ENCODE data around the gene LIPC. TPM values are rescaled to one million over a fixed set of nuclear protein-coding genes. Genes with fewer than 3 reads are reported as not detected.

Gene LIPC
- total and polyA plus RNA-seq, 2 experiments from 2014 or later = not detected

DNA sequence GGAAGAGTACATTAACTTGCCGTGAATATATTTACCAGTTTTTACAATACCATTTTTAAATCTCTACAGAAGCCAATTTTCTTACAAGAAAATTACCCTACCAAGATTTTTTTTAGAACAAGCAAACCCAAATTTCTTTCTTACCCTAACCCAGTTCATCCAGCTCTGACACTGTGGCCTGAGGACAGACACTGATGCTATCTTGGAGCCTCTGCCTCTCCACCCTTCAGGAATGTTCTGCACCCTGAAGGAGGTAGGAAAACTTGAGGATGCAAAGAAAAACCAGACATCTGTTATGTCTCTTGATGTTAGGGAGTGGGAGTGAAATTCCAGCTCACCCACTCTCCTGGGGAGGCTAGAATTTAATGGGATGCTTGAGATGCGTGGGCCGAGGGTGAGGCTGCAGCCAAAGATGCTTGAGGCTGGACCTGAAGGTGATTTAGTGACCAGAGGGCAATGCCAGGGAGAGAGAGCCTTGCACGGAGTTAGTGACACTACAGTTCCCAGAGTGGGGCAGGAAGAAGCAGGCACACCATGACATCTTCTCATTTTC, 69.9 kb downstream of the LIPC start:
- Mint-ChIP-seq H3K9me3 (no peaks in the 10 kb centered on the region), H3K36me3 (ENCODE audit: low read depth) (no peaks in the 10 kb centered on the region), H3K27ac (no peak overlapping the region), H3K27me3 (ENCODE audit: insufficient read depth, low read depth, poor library complexity) (peaks cover 6% of the 10 kb centered on the region), H3K4me1 (peaks cover 5% of the 10 kb centered on the region), H3K4me3 (no peak overlapping the region)
- no peaks in the 10 kb centered on the region for H3K36me3 ChIP-seq (ENCODE audit: insufficient read depth)
- H2AFZ ChIP-seq = no peak overlapping the region
- TF ChIP-seq NANOG (IDR thresholded peaks at IDR 0.05; ENCODE audit: borderline replicate concordance) (no peak), CREB1 (CRISPR knock-in tag; IDR thresholded peaks at IDR 0.05; ENCODE audit: low read depth) (no peak), JUNB (IDR thresholded peaks at IDR 0.05; ENCODE audit: unreplicated experiment) (no peak), EZH2phosphoT487 (IDR thresholded peaks at IDR 0.05; ENCODE audit: unreplicated experiment) (no peak)
- H3F3A ChIP-seq (replicated peaks; ENCODE audit: low read depth) = no peaks in the 10 kb centered on the region
- H3K4me2 ChIP-seq = no peak overlapping the region
- H3K27me3 ChIP-seq (ENCODE audit: insufficient read depth) = no peaks in the 10 kb centered on the region
- no peak overlapping the region for H3K27ac ChIP-seq (ENCODE audit: low read depth)
- no peaks in the 10 kb centered on the region for H4K20me1 ChIP-seq (replicated peaks; ENCODE audit: insufficient read depth)
- no peaks in the 10 kb centered on the region for H3K9me2 ChIP-seq (ENCODE audit: insufficient read depth)
- no peaks in the 10 kb centered on the region for H3K4me1 ChIP-seq (ENCODE audit: insufficient read depth)
- no peak overlapping the region for H3K4me3 ChIP-seq
- H3K79me2 ChIP-seq (replicated peaks; ENCODE audit: insufficient read depth) = no peaks in the 10 kb centered on the region
- DNase-seq (ENCODE audit: low spot score) (no peak), ATAC-seq (no peak)

DNA sequence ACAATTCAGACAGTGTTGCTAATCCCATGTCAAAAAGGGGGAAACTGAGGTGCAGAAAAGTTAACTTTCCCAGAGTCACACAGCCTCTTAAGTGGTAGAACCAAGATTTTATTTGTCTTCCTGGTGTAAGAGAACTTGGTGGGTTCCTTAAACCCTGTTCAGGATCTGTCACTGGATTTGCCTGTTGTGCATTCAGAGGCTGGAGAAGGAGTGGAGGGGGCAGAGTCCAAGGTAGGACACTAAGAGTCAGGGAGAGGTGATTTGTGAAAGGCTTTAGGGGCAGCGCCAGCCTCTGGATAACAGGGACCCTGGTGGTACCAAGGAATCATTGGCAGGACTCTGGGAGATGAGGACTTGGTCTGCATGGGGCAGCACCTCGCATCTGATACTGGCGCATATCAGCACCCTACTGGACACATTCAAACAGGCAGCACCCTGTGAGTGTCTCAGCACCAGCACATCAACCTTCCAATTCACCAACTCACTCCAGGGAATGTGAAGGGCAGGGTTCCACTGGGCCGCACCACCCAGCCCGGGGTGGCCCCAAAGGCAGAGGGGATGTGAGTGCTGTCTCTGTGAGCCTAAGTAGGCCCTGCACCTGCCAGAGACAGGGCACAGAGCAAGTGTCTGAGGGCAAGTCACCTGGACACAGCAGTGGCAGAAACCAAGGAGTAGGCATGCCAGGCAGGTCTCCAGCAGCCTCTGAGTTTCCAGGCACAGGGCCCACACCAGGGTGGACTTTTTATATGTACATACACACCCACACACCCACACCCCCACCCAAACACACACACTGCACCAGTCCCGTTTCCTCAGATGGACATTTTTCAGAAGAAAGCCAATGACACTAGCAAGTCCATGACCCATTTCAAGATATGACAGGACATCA, 71.6 kb downstream of the LIPC start:
- no peak overlapping the region for H3K4me3 ChIP-seq
- H4K20me1 ChIP-seq (replicated peaks; ENCODE audit: insufficient read depth) = no peaks in the 10 kb centered on the region
- H3K36me3 ChIP-seq (ENCODE audit: insufficient read depth) = no peaks in the 10 kb centered on the region
- Mint-ChIP-seq H3K4me1 (peaks cover 7% of the 10 kb centered on the region; the same call in 2 of the 3 replicates), H3K36me3 (ENCODE audit: low read depth) (no peaks in the 10 kb centered on the region), H3K27me3 (ENCODE audit: insufficient read depth, low read depth, poor library complexity) (peaks cover 4% of the 10 kb centered on the region), H3K4me3 (no peak overlapping the region), H3K27ac (no peak overlapping the region), H3K9me3 (no peaks in the 10 kb centered on the region)
- H2AFZ ChIP-seq = no peak overlapping the region
- H3K4me2 ChIP-seq = no peak overlapping the region
- no peaks in the 10 kb centered on the region for H3K27me3 ChIP-seq (ENCODE audit: insufficient read depth)
- no peaks in the 10 kb centered on the region for H3K9me2 ChIP-seq (ENCODE audit: insufficient read depth)
- ATAC-seq = no peak
- no peak for DNase-seq (ENCODE audit: low spot score)
- H3K4me1 ChIP-seq (ENCODE audit: insufficient read depth) = no peaks in the 10 kb centered on the region
- no peaks in the 10 kb centered on the region for H3K79me2 ChIP-seq (replicated peaks; ENCODE audit: insufficient read depth)
- no peak overlapping the region for H3K27ac ChIP-seq (ENCODE audit: low read depth)
- no peaks in the 10 kb centered on the region for H3F3A ChIP-seq (replicated peaks; ENCODE audit: low read depth)
- TF ChIP-seq CREB1 (CRISPR knock-in tag; IDR thresholded peaks at IDR 0.05; ENCODE audit: low read depth) (no peak), EZH2 (IDR thresholded peaks at IDR 0.05; ENCODE audit: low read depth, unreplicated experiment) (no peak), ZNF114 (CRISPR knock-in tag; IDR thresholded peaks at IDR 0.05) (no peak), POLR2AphosphoS5 (IDR thresholded peaks at IDR 0.05; ENCODE audit: low read depth) (no peak), EZH2phosphoT487 (IDR thresholded peaks at IDR 0.05; ENCODE audit: unreplicated experiment) (no peak), STAT1 (IDR thresholded peaks at IDR 0.05; ENCODE audit: unreplicated experiment) (no peak), JUNB (IDR thresholded peaks at IDR 0.05; ENCODE audit: unreplicated experiment) (no peak), NANOG (IDR thresholded peaks at IDR 0.05; ENCODE audit: borderline replicate concordance) (no peak), ZNF331 (CRISPR knock-in tag; IDR thresholded peaks at IDR 0.05; ENCODE audit: low read depth) (no peak)
- TF ChIP-seq, protein P1, sequence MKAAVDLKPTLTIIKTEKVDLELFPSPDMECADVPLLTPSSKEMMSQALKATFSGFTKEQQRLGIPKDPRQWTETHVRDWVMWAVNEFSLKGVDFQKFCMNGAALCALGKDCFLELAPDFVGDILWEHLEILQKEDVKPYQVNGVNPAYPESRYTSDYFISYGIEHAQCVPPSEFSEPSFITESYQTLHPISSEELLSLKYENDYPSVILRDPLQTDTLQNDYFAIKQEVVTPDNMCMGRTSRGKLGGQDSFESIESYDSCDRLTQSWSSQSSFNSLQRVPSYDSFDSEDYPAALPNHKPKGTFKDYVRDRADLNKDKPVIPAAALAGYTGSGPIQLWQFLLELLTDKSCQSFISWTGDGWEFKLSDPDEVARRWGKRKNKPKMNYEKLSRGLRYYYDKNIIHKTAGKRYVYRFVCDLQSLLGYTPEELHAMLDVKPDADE (IDR thresholded peaks at IDR 0.05) = no peak
- TF ChIP-seq, protein P2, sequence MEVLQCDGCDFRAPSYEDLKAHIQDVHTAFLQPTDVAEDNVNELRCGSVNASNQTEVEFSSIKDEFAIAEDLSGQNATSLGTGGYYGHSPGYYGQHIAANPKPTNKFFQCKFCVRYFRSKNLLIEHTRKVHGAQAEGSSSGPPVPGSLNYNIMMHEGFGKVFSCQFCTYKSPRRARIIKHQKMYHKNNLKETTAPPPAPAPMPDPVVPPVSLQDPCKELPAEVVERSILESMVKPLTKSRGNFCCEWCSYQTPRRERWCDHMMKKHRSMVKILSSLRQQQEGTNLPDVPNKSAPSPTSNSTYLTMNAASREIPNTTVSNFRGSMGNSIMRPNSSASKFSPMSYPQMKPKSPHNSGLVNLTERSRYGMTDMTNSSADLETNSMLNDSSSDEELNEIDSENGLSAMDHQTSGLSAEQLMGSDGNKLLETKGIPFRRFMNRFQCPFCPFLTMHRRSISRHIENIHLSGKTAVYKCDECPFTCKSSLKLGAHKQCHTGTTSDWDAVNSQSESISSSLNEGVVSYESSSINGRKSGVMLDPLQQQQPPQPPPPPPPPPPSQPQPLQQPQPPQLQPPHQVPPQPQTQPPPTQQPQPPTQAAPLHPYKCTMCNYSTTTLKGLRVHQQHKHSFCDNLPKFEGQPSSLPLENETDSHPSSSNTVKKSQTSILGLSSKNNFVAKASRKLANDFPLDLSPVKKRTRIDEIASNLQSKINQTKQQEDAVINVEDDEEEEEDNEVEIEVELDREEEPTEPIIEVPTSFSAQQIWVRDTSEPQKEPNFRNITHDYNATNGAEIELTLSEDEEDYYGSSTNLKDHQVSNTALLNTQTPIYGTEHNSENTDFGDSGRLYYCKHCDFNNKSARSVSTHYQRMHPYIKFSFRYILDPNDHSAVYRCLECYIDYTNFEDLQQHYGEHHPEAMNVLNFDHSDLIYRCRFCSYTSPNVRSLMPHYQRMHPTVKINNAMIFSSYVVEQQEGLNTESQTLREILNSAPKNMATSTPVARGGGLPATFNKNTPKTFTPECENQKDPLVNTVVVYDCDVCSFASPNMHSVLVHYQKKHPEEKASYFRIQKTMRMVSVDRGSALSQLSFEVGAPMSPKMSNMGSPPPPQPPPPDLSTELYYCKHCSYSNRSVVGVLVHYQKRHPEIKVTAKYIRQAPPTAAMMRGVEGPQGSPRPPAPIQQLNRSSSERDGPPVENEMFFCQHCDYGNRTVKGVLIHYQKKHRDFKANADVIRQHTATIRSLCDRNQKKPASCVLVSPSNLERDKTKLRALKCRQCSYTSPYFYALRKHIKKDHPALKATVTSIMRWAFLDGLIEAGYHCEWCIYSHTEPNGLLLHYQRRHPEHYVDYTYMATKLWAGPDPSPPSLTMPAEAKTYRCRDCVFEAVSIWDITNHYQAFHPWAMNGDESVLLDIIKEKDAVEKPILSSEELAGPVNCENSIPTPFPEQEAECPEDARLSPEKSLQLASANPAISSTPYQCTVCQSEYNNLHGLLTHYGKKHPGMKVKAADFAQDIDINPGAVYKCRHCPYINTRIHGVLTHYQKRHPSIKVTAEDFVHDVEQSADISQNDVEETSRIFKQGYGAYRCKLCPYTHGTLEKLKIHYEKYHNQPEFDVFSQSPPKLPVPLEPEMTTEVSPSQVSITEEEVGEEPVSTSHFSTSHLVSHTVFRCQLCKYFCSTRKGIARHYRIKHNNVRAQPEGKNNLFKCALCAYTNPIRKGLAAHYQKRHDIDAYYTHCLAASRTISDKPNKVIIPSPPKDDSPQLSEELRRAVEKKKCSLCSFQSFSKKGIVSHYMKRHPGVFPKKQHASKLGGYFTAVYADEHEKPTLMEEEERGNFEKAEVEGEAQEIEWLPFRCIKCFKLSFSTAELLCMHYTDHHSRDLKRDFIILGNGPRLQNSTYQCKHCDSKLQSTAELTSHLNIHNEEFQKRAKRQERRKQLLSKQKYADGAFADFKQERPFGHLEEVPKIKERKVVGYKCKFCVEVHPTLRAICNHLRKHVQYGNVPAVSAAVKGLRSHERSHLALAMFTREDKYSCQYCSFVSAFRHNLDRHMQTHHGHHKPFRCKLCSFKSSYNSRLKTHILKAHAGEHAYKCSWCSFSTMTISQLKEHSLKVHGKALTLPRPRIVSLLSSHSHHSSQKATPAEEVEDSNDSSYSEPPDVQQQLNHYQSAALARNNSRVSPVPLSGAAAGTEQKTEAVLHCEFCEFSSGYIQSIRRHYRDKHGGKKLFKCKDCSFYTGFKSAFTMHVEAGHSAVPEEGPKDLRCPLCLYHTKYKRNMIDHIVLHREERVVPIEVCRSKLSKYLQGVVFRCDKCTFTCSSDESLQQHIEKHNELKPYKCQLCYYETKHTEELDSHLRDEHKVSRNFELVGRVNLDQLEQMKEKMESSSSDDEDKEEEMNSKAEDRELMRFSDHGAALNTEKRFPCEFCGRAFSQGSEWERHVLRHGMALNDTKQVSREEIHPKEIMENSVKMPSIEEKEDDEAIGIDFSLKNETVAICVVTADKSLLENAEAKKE (CRISPR knock-in tag; IDR thresholded peaks at IDR 0.05) = no peak
